ENCODE measurements around the gene TRERF1. TPM values are rescaled to one million over a fixed set of nuclear protein-coding genes. Genes with fewer than 3 reads are reported as not detected.

The TRERF1 gene
- total RNA-seq, 1 donor from 2014 or later, result 13.2 TPM

GRCh38 chr6:42453031-42453653, 1.4 kb upstream of the TRERF1 start:
- no peak for TF ChIP-seq CTCF (conservative IDR thresholded peaks at IDR 0.05)
- Mint-ChIP-seq H3K9me3 (no peaks in the 10 kb centered on the region), H3K27ac (peak overlapping the region; percentile 88)

DNA sequence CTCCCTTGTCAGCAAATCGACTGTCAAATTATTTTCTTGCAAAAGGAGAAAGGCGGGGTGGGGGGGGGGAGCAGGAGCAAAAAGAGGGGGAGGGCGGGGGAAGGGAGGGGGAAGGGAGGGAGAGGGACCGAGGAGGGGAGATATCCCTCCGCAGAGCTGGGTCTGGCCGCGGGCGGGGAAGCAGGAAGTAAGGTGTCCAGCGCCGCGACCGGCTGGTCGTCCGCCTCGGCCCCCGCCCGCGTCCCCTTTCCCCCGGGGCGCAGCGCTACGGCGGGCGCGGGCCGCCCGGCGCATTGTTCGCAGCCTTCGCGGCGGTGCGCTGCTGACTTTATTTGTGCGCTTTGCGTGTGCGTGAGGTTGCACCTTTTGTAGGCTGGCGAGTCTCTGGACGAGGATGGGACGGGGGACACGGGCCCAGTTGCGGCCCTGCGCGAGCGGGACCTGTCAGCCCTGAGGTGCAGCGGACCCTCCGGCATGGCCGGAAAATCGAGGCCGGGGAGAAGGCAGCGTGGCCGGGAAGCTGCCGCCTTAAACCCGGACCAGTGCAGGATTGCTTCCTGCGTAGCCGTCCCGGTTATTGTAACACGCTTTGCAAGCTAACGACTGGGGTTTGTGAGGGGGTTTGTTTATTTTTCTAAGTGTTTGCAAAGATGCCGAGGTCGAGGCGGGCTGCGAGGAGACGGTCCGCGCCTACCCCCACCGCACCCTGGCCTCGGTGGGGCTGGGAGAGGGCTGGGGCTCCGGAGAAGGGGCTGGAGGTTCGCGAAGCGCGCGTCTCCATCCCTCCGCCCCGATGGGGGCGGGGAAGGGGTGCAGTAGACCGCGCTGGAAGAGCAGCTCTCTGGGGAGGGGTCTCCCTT, 675 bp upstream of the TRERF1 start:
- H3K4me1 Mint-ChIP-seq (ENCODE audit: unreplicated experiment), result peaks cover 37% of the 10 kb centered on the region
- H3K27me3 Mint-ChIP-seq, result peaks cover 3% of the 10 kb centered on the region
- DNase-seq (ENCODE audit: extremely low spot score, unreplicated experiment), result peak; percentile 83
- H3K4me3 Mint-ChIP-seq, result peak overlapping the region; percentile 99
- peaks cover 6% of the 10 kb centered on the region for H3K36me3 Mint-ChIP-seq
- no peak for TF ChIP-seq CTCF (conservative IDR thresholded peaks at IDR 0.05)
- no peaks in the 10 kb centered on the region for H3K9me3 Mint-ChIP-seq
- H3K27ac Mint-ChIP-seq, result peak overlapping the region; percentile 88

More at GRCh38 chr6:42453031-42453653, 1.4 kb upstream of the TRERF1 start:
- peak overlapping the region; percentile 99 for H3K4me3 Mint-ChIP-seq
- H3K27me3 Mint-ChIP-seq, result peaks cover 3% of the 10 kb centered on the region
- H3K4me1 Mint-ChIP-seq (ENCODE audit: unreplicated experiment), result peaks cover 34% of the 10 kb centered on the region
- peak; percentile 90 for DNase-seq (ENCODE audit: extremely low spot score, unreplicated experiment)
- H3K36me3 Mint-ChIP-seq, result peaks cover 2% of the 10 kb centered on the region

- peak overlapping the region; percentile 88 for H3K27ac Mint-ChIP-seq
- no peaks in the 10 kb centered on the region for H3K9me3 Mint-ChIP-seq
- TF ChIP-seq CTCF (conservative IDR thresholded peaks at IDR 0.05), result no peak
- H3K4me3 Mint-ChIP-seq, result peak overlapping the region; percentile 99
- no peak for DNase-seq (ENCODE audit: extremely low spot score, unreplicated experiment)
- H3K36me3 Mint-ChIP-seq, result peaks cover 9% of the 10 kb centered on the region
- peaks cover 38% of the 10 kb centered on the region for H3K4me1 Mint-ChIP-seq (ENCODE audit: unreplicated experiment)
- peaks cover 3% of the 10 kb centered on the region for H3K27me3 Mint-ChIP-seq
Measured at GRCh38 chr6:42450477-42451332, 1.0 kb downstream of the TRERF1 start.

GRCh38 chr6:42449917-42450476, 1.7 kb downstream of the TRERF1 start:
- H3K9me3 Mint-ChIP-seq, result no peaks in the 10 kb centered on the region
- peaks cover 44% of the 10 kb centered on the region for H3K4me1 Mint-ChIP-seq (ENCODE audit: unreplicated experiment)
- DNase-seq (ENCODE audit: extremely low spot score, unreplicated experiment), result no peak
- peaks cover 3% of the 10 kb centered on the region for H3K27me3 Mint-ChIP-seq
- no peak for TF ChIP-seq CTCF (conservative IDR thresholded peaks at IDR 0.05)
- peak overlapping the region; percentile 99 for H3K4me3 Mint-ChIP-seq
- H3K36me3 Mint-ChIP-seq, result peaks cover 12% of the 10 kb centered on the region
- H3K27ac Mint-ChIP-seq, result peak overlapping the region; percentile 87
